ENCODE data around the gene GSK3B.
A peak's percentile ranks its signal among the peaks of the same experiment; 100 is the strongest.

Gene GSK3B

GRCh38 chr3:119898478-119899191 lies 195.6 kb downstream of the GSK3B start:
- TF ChIP-seq GATA1 (IDR thresholded peaks at IDR 0.05; ENCODE audit: low read depth, low read length): no peak
- TF ChIP-seq POLR2A (IDR thresholded peaks at IDR 0.05; ENCODE audit: low read length): no peak
- no peak for DNase-seq

GRCh38 chr3:119894195-119894594 lies 200.1 kb downstream of the GSK3B start:
- DNase-seq: no peak
- no peak for TF ChIP-seq POLR2A (IDR thresholded peaks at IDR 0.05; ENCODE audit: low read length)
- no peak for TF ChIP-seq GATA1 (IDR thresholded peaks at IDR 0.05; ENCODE audit: low read depth, low read length)

GRCh38 chr3:119893769-119894168 lies 200.5 kb downstream of the GSK3B start:
- TF ChIP-seq GATA1 (IDR thresholded peaks at IDR 0.05; ENCODE audit: low read depth, low read length) (no peak), POLR2A (IDR thresholded peaks at IDR 0.05; ENCODE audit: low read length) (no peak)
- no peak for DNase-seq

GRCh38 chr3:119891944-119892721 lies 202.1 kb downstream of the GSK3B start:
- DNase-seq: peak; percentile 67 to 79
- TF ChIP-seq POLR2A (IDR thresholded peaks at IDR 0.05; ENCODE audit: low read length) (no peak), GATA1 (IDR thresholded peaks at IDR 0.05; ENCODE audit: low read depth, low read length) (no peak)

- peak; percentile 23 to 32 for DNase-seq
These were observed 205.6 kb downstream of the GSK3B start for GRCh38 chr3:119888681-119889080.

- TF ChIP-seq POLR2A (IDR thresholded peaks at IDR 0.05; ENCODE audit: low read length) (no peak), GATA1 (IDR thresholded peaks at IDR 0.05; ENCODE audit: low read depth, low read length) (no peak)
- no peak for DNase-seq
These were observed 208.3 kb downstream of the GSK3B start for GRCh38 chr3:119885746-119886530.

GRCh38 chr3:119884161-119884557 lies 210.1 kb downstream of the GSK3B start:
- no peak for DNase-seq
- TF ChIP-seq GATA1 (IDR thresholded peaks at IDR 0.05; ENCODE audit: low read depth, low read length) (no peak), POLR2A (IDR thresholded peaks at IDR 0.05; ENCODE audit: low read length) (no peak)

GRCh38 chr3:119883461-119884160 lies 210.6 kb downstream of the GSK3B start:
- no peak for TF ChIP-seq POLR2A (IDR thresholded peaks at IDR 0.05; ENCODE audit: low read length)
- TF ChIP-seq GATA1 (IDR thresholded peaks at IDR 0.05; ENCODE audit: low read depth, low read length): no peak

GRCh38 chr3:119880966-119881365 lies 213.3 kb downstream of the GSK3B start:
- no peak for DNase-seq
- no peak for TF ChIP-seq GATA1 (IDR thresholded peaks at IDR 0.05; ENCODE audit: low read depth, low read length)
- no peak for TF ChIP-seq POLR2A (IDR thresholded peaks at IDR 0.05; ENCODE audit: low read length)

More at GRCh38 chr3:119883461-119884160, 210.6 kb downstream of the GSK3B start:
- DNase-seq: no peak

- TF ChIP-seq GATA1 (IDR thresholded peaks at IDR 0.05; ENCODE audit: low read depth, low read length) (no peak), POLR2A (IDR thresholded peaks at IDR 0.05; ENCODE audit: low read length) (no peak)
- DNase-seq: no peak
These were observed 220.6 kb downstream of the GSK3B start for GRCh38 chr3:119873646-119874045.

GRCh38 chr3:119872773-119873172 lies 221.5 kb downstream of the GSK3B start:
- DNase-seq: no peak
- TF ChIP-seq POLR2A (IDR thresholded peaks at IDR 0.05; ENCODE audit: low read length) (no peak), GATA1 (IDR thresholded peaks at IDR 0.05; ENCODE audit: low read depth, low read length) (no peak)

- TF ChIP-seq GATA1 (IDR thresholded peaks at IDR 0.05; ENCODE audit: low read depth, low read length): no peak
- TF ChIP-seq POLR2A (IDR thresholded peaks at IDR 0.05; ENCODE audit: low read length): no peak
- no peak for DNase-seq
These were observed 222.7 kb downstream of the GSK3B start for GRCh38 chr3:119871571-119871970.

GRCh38 chr3:119870512-119870911 lies 223.7 kb downstream of the GSK3B start:
- no peak for DNase-seq
- TF ChIP-seq POLR2A (IDR thresholded peaks at IDR 0.05; ENCODE audit: low read length) (no peak), GATA1 (IDR thresholded peaks at IDR 0.05; ENCODE audit: low read depth, low read length) (no peak)

GRCh38 chr3:119864476-119864875 lies 229.8 kb downstream of the GSK3B start:
- no peak for DNase-seq
- no peak for TF ChIP-seq POLR2A (IDR thresholded peaks at IDR 0.05; ENCODE audit: low read length)
- TF ChIP-seq GATA1 (IDR thresholded peaks at IDR 0.05; ENCODE audit: low read depth, low read length): no peak

All from erythroblast (primary cell).